Suppressor macrophage treated with lipopolysaccharide for 4 hours (primary cell): ENCODE results near the gene PPARGC1A.

Source experiments
- DNase-seq: peaks from one replicate; pipeline ENCODE4 v3.0.0-alpha.2; 2020

Gene PPARGC1A

DNA sequence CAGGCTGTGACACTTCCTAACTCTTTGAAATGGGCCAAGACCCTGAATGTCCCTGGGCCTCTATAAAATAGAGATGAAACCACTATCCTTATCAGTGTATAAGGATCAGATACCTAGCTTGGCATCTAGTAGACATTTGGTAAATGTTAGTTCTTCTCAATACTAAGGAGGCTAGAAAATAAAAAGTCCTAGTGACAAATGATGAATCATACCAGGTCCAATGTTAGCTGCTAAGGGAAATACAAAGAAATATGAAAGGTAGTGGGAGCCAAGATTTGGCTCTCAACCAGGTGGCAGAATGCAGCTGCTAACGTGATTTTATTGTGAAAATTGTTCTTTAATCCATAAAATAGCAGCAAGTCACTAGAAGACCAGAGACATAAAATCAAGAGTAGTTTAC lies 19.8 kb upstream of the PPARGC1A start:
- DNase-seq: no peak

- no peak for DNase-seq
These were observed 17.0 kb upstream of the PPARGC1A start for GRCh38 chr4:23906839-23907238.

GRCh38 chr4:23904639-23905071 lies 14.8 kb upstream of the PPARGC1A start:
- DNase-seq: no peak

DNA sequence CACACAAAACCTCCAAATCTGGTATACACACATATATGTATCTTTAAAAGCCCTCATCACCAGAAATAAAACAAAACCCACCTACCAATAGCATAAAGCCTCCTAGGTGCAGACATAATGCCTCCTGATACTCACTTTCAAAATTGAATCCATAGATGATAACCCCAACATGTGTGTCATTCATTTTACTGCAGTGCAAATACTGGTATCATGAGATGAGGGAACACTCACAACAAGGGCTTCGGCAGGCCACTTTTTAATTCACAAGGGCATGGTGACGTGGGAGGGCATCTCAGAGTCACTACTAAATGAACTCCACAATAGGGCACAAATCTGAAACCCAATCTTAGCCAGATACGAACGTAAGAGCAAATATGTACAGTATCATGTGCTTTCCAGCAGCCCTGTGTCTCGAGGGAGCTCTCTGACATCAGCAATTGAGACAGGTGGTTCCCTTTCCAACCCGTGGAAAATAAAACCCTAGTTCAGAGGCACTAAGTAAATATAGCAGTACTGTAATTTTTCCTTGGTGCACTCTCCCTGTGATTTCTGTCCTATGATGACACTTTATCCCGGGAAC lies 14.1 kb upstream of the PPARGC1A start:
- no peak for DNase-seq

DNA sequence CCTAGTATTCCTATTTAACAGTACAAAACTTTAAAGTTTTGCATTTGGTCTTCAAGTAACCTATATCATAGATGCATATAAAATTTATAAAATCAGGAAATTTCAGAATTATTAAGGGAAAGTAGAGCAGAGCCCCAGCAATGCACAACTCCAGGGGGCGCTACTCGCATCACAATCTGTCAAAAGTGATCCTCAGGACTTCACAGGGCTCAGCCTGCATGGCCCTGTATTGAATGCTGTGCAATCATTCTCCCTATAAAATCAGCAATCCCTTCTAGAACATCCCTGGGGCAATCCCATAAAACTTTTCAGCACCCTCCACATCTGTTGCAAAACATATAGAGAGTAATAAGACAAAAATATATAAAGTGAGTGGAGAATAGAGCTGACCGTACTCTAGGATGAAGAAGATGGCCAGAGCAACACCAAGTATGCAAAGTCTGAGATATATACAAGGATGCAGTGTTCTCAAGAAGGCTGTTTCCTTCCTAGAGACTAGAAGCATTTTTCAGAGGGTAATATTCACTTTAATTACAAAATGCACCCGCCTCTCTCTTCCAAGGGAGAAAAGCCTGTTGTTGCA lies 12.5 kb upstream of the PPARGC1A start:
- no peak for DNase-seq

- DNase-seq: no peak
These were observed 10.8 kb upstream of the PPARGC1A start for GRCh38 chr4:23900636-23901035.

DNA sequence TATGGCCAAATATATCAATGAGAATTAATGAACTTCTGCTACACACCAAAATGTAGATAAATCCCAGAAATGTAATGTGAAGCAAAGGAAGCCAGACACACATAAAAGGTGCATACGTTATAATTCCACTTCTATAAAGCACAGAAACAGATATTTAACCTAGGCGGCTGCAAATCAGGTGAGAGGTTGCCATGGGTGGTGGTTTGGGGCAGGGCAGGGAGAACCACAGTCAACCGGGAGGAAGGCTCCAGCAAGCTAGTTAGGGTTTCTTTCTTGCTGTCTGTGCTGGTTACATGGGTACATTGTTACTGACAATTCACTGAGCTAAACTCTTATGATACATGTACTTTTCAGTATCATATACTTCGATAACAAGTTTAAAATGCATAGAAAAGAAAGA lies 9.7 kb upstream of the PPARGC1A start:
- DNase-seq: no peak

- DNase-seq: no peak
These were observed 7.8 kb upstream of the PPARGC1A start for GRCh38 chr4:23897564-23898109.

GRCh38 chr4:23894021-23894420 lies 4.2 kb upstream of the PPARGC1A start:
- no peak for DNase-seq

DNA sequence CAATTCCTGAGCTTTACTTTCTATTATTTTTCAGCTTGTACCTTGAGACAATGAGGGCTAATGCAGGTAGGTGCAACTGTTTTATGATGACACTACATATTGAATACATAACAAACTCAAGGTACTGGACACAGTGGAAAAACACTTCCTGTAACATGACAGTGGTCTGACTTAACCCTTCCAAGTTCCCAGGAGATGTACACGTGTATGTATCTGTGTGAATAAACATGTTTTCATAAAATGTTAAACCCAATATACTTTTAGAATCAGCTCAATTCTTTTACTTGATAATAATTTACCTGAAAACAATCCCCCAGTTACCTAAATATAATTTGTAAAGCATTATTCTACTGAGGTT lies 1.2 kb upstream of the PPARGC1A start:
- DNase-seq: no peak

DNA sequence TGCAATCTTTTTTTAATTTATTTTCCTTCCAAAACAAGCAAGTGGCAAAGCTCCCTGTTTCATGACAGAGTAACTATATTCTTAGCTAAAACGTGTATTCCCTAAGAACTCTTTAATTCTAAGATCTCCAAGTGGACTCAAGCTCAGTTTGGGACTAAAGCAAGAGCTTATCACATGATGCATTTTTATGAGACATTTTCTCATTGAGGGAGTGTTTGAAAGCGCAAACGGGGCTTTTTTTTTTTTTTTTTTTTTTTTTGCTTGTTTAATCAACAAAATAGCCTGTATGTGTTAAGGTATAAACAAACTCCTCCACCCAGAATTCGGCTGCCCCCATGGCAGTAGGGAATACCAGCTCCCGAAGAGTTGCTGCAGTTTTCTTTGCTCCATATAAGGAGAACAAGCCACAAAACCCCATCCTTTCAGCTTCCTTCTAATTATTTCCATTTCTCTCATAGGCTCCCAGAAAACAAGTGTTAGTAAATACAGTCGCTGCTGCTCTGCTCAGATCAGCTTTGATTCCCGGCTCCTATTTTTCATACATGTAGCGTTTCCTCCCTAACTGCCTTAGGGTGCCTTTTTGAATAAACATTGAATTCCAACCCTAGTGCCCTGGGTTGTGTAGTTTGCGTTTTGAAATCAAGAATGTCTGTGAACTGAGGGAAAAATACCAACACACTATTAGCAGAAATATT lies 669 bp upstream of the PPARGC1A start:
- no peak for DNase-seq

DNA sequence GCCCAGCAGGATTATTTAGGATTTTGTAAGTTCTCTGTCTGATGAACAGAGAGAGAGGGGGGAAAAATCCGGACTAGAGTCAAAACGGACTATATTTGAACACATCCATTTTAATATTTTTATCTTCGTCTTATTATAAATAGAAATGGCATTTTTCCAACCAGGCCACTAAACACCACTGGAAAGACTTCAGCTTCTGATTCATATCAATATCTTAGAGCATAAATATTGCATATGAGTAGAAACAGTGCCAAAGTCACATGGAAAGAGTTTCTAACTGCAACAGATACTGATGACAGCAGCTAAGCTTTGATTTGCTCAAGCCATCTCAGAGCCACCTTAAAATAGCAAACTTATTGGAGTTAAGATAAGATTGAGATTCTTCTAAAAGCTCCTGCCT lies 456 bp downstream of the PPARGC1A start:
- DNase-seq: no peak

- no peak for DNase-seq
These were observed 1.2 kb downstream of the PPARGC1A start for GRCh38 chr4:23888421-23889319.

- no peak for DNase-seq
These were observed 1.9 kb downstream of the PPARGC1A start for GRCh38 chr4:23887989-23888388.

GRCh38 chr4:23887173-23887572 lies 2.7 kb downstream of the PPARGC1A start:
- no peak for DNase-seq

DNA sequence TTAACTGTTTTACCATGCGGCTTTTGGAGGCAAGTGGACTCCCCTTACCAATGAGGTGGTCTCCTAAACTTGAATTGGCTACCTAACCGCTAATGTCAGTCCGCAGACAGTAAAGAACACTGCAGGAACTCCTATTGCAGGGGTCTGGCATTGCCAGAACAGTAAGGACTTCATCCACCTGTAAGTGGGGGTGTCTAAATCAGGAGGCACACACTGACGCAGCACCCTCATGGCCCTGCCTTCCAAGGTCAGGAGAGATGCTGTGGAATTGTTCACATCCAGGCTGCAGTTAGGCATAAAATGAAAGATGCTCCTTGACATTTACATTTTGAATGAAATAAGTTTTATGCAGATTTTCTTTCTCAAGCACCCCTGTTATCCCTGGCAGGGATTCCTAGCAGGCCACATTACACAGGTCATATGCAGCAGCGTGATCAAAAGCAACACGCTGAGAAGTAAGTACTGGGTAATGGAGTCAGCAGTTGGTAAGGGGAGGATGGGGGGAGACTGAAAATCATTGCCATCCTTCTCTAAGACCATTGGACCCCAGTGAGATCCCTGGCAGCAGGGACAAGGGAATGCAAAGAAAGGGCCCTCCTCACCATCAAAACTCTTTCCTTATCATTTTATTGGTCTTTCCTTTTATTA lies 3.8 kb downstream of the PPARGC1A start:
- DNase-seq: no peak

- DNase-seq: no peak
These were observed 5.1 kb downstream of the PPARGC1A start for GRCh38 chr4:23884741-23885140.

DNA sequence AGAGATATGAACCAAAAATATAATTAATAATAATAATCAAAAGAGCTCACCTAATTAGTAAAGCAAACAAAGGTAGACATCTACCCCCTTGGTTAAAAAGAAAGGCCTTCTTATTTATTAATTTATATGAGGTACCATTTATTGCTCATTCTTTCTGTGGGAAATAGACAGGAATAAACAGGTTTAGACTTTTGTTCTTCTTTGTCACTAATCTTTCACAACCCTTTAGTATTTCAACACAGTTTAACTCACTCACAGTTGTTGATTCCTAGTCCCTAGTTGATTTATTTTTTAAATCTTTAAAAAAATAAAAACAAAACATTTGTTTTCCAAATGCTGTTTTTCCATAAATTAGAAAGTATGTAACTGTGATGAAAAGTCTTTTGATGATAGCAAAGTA lies 5.6 kb downstream of the PPARGC1A start:
- no peak for DNase-seq

- DNase-seq: no peak
These were observed 6.8 kb downstream of the PPARGC1A start for GRCh38 chr4:23882976-23883531.

DNA sequence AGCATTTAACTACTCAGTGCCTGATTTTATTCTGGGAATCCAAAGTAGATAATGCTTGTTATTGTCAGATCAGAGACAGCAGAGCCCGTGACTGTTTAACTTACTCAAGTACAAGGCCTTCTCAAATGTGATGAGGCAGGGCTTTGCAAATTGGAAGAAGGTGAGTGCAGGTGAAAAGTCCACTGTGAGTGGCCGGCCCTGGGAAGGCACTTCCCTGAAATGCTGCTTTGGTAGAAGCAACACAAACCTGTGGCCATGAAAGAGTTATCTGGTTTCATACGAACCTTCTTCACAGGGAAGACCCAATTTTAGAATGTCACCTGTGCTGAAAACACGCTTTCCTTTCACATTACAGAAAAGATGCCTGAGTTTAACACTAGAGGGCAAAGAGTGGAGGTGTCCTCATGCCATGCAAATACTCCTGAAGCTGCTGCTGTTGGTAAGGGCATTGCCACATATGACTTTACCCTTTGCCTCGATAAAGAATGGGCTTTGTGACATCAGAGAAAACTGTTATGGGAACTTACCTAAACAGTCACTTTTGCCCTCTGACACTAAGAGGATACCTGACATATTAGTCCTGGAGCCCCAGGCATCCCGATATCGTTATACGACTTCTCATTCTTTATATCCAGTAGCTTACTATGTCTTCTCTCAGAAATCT lies 8.0 kb downstream of the PPARGC1A start:
- DNase-seq: no peak

DNA sequence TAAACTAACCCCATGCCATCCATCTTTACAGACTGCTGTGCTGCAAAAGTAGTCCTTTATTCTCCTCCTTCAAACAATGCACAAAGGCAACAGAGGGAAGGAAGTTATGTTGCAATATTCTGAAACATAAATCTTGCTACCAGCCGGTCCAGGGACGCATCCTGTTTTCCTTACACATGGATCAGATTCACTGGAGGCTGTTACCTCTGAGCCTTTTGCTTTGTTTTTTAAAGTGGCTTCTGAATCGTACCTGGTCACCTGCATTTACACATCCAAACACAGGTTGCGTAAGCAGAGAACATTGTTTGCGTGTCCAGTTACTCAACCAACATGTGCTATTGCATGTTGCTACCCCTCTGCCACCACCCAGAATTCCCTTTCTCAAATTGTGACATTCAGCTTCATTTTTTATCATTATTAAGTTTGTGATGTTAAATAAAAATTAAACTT lies 8.8 kb downstream of the PPARGC1A start:
- no peak for DNase-seq
